GM23338 (cell line): Measurements from ENCODE around the gene SUMF1.

ENCODE experiments used
- CTCF ChIP-seq, 2 experiments: fragments of 200-600 bp in 1 of 2; sonication (generic) in 1 of 2; conservative IDR thresholded peaks; 2 replicates each; pipeline versions ENCODE4 v1.5.1 to v1.6.1; 2016 to 2017; ENCODE audit warnings: antibody characterized with exemption in 2 of 2, low read depth in 2 of 2, mild to moderate bottlenecking in 2 of 2, moderate library complexity in 1 of 2
- EZH2phosphoT487 ChIP-seq: fragments of 200-600 bp; sonication (generic); IDR thresholded peaks from one replicate; pipeline ENCODE4 v1.8.1; 2018; ENCODE audit warnings: antibody characterized with exemption; ENCODE audit not compliant: unreplicated experiment

- TF ChIP-seq CTCF (conservative IDR thresholded peaks at IDR 0.05; ENCODE audit: low read depth in 2 of 2) (no peak), EZH2phosphoT487 (no peak)
Observed at GRCh38 chr3:4375911-4376310, 91.2 kb downstream of the SUMF1 start.
